ENCODE data around the gene ATP8B4. TPM values are rescaled to one million over a fixed set of nuclear protein-coding genes. Genes with fewer than 3 reads are reported as not detected.

ATP8B4 gene
- total RNA-seq, 1 experiment from 2014 or later = not detected

DNA sequence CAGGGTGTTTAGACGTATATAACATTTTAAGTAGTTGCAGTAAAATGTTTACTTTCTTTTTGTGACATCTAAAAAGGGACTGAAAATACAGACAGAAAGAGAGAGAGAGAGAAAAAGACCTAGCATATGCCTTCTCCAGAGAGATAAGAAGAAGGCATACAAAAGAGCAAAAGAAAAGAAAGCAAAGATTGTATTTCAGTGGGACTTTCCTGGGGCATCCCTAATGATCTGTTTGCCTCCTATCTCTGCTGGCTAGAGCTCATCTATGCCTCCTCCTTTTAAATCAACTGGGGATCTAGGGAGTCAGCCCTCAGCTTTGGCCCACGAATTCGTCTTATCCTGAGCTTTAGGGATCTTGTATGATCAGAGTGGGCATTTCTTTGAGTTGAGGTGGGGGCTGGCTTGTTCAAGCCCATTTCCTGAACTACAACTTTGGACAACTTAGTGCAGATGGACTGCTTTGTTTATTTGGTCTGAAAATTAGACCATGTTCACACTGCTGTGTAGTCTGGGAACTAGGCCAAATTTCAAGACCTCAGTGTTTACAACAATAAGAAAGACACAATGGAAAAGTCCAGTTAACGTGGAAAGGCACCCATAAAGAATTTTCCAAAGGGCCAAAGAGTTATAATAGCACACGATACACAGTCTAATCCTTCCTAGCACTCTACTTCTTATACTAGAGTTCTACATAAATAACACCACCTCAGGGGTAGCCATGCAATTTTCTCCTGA is 61.0 kb downstream of the ATP8B4 start:
- ChIA-PET CTCF (no interaction called here), POLR2A (no interaction called here)
- no peak for TF ChIP-seq TCF7L2 (IDR thresholded peaks at IDR 0.05; ENCODE audit: low read depth, low read length)
- TF ChIP-seq, protein P1, sequence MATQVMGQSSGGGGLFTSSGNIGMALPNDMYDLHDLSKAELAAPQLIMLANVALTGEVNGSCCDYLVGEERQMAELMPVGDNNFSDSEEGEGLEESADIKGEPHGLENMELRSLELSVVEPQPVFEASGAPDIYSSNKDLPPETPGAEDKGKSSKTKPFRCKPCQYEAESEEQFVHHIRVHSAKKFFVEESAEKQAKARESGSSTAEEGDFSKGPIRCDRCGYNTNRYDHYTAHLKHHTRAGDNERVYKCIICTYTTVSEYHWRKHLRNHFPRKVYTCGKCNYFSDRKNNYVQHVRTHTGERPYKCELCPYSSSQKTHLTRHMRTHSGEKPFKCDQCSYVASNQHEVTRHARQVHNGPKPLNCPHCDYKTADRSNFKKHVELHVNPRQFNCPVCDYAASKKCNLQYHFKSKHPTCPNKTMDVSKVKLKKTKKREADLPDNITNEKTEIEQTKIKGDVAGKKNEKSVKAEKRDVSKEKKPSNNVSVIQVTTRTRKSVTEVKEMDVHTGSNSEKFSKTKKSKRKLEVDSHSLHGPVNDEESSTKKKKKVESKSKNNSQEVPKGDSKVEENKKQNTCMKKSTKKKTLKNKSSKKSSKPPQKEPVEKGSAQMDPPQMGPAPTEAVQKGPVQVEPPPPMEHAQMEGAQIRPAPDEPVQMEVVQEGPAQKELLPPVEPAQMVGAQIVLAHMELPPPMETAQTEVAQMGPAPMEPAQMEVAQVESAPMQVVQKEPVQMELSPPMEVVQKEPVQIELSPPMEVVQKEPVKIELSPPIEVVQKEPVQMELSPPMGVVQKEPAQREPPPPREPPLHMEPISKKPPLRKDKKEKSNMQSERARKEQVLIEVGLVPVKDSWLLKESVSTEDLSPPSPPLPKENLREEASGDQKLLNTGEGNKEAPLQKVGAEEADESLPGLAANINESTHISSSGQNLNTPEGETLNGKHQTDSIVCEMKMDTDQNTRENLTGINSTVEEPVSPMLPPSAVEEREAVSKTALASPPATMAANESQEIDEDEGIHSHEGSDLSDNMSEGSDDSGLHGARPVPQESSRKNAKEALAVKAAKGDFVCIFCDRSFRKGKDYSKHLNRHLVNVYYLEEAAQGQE (IDR thresholded peaks at IDR 0.05; ENCODE audit: insufficient read depth in 1 of 2, low read depth in 2 of 2, low read length in 1 of 2) = no peak
- no peak for TF ChIP-seq POLR2AphosphoS5 (IDR thresholded peaks at IDR 0.05; ENCODE audit: low read depth, low read length)
- TF ChIP-seq SIN3A (IDR thresholded peaks at IDR 0.05; ENCODE audit: borderline replicate concordance, insufficient read depth, low read depth, low read length) = no peak
- TF ChIP-seq, protein P2, sequence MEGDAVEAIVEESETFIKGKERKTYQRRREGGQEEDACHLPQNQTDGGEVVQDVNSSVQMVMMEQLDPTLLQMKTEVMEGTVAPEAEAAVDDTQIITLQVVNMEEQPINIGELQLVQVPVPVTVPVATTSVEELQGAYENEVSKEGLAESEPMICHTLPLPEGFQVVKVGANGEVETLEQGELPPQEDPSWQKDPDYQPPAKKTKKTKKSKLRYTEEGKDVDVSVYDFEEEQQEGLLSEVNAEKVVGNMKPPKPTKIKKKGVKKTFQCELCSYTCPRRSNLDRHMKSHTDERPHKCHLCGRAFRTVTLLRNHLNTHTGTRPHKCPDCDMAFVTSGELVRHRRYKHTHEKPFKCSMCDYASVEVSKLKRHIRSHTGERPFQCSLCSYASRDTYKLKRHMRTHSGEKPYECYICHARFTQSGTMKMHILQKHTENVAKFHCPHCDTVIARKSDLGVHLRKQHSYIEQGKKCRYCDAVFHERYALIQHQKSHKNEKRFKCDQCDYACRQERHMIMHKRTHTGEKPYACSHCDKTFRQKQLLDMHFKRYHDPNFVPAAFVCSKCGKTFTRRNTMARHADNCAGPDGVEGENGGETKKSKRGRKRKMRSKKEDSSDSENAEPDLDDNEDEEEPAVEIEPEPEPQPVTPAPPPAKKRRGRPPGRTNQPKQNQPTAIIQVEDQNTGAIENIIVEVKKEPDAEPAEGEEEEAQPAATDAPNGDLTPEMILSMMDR (IDR thresholded peaks at IDR 0.05) = no peak
- BruUV-seq (replicated peaks) = no TSS peak
- intact Hi-C loops (cut with micrococcal nuclease; ENCODE audit: unreplicated experiment) = no loop called here
- H3K4me3 ChIP-seq (ENCODE audit: low read depth in 2 of 2, low read length in 2 of 2) = no peak overlapping the region
- H3K27me3 ChIP-seq (ENCODE audit: control insufficient read depth, insufficient read depth, low read length) = no peaks in the 10 kb centered on the region
- no peaks in the 10 kb centered on the region for H3K9me3 ChIP-seq (ENCODE audit: control insufficient read depth, insufficient read depth, low read depth, low read length)
- DNase-seq (ENCODE audit: low read depth, low spot score) (no peak), ATAC-seq (no peak)
- in situ Hi-C loops (cut with HindIII; ENCODE audit: low pct_unique_long_range_greater_than_20kb, low sequenced_read_pairs) = no loop called here
- no peaks in the 10 kb centered on the region for H3K4me1 ChIP-seq (ENCODE audit: control insufficient read depth, insufficient read depth, low read length)
- H3K27ac ChIP-seq (ENCODE audit: low read length) = no peak overlapping the region
- no peaks in the 10 kb centered on the region for H3K36me3 ChIP-seq (ENCODE audit: control insufficient read depth, insufficient read depth, low read length)

DNA sequence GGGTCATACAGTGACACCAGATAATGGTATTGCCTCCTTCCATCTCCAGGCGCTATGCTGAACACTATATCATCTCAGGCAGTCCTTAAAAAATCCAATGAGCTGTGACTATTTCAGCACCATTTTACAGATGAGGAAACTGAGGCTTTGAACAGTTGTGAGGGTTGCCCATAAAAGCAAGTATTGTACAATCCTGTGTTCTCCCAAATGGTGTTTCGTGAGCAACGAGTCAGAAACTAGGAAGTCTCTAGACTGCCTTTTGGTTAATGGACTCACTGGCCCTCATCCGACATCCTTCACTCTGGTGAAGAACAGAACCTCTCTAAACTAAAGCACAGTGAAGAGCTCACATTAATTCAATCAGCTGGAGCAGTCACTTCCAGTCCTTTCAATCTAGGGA is 61.8 kb downstream of the ATP8B4 start:
- CTCF ChIA-PET = no interaction called here
- POLR2A ChIA-PET = no interaction called here
- no peaks in the 10 kb centered on the region for H3K9me3 ChIP-seq (ENCODE audit: control insufficient read depth, insufficient read depth, low read depth, low read length)
- TF ChIP-seq, protein P1 (IDR thresholded peaks at IDR 0.05; ENCODE audit: insufficient read depth in 1 of 2, low read depth in 2 of 2, low read length in 1 of 2) = no peak
- TF ChIP-seq SIN3A (IDR thresholded peaks at IDR 0.05; ENCODE audit: borderline replicate concordance, insufficient read depth, low read depth, low read length) (no peak), TCF7L2 (IDR thresholded peaks at IDR 0.05; ENCODE audit: low read depth, low read length) (no peak), POLR2AphosphoS5 (IDR thresholded peaks at IDR 0.05; ENCODE audit: low read depth, low read length) (no peak)
- TF ChIP-seq, protein P2 (IDR thresholded peaks at IDR 0.05) = no peak
- no peaks in the 10 kb centered on the region for H3K4me1 ChIP-seq (ENCODE audit: control insufficient read depth, insufficient read depth, low read length)
- DNase-seq (ENCODE audit: low read depth, low spot score) = no peak
- intact Hi-C loops (cut with micrococcal nuclease; ENCODE audit: unreplicated experiment) = no loop called here
- no TSS peak for BruUV-seq (replicated peaks)
- H3K4me3 ChIP-seq (ENCODE audit: low read depth in 2 of 2, low read length in 2 of 2) = no peak overlapping the region
- in situ Hi-C loops (cut with HindIII; ENCODE audit: low pct_unique_long_range_greater_than_20kb, low sequenced_read_pairs) = no loop called here
- H3K27ac ChIP-seq (ENCODE audit: low read length) = no peak overlapping the region
- no peaks in the 10 kb centered on the region for H3K27me3 ChIP-seq (ENCODE audit: control insufficient read depth, insufficient read depth, low read length)
- no peaks in the 10 kb centered on the region for H3K36me3 ChIP-seq (ENCODE audit: control insufficient read depth, insufficient read depth, low read length)
- no peak for ATAC-seq

All from Panc1 (cell line).